Uterus (tissue), 2 donors: ENCODE results near the gene LDHAL6A.

ENCODE experiments used
- CTCF ChIP-seq, 4 experiments: fragments of 200-600 bp in 2 of 4; fragments of 450-650 bp in 2 of 4; sonication (generic) in 2 of 4; IDR thresholded peaks; one replicate each; pipeline ENCODE4 v1.5.1; 2016 to 2019; ENCODE audit warnings: antibody characterized with exemption in 4 of 4, mild to moderate bottlenecking in 2 of 4, moderate library complexity in 1 of 4
- POLR2A ChIP-seq, 2 donors: fragments of 450-650 bp; IDR thresholded peaks; one replicate each; pipeline ENCODE4 v1.6.1; 2016; ENCODE audit warnings: antibody characterized with exemption in 2 of 2, mild to moderate bottlenecking in 1 of 2, moderate library complexity in 1 of 2

GRCh38 chr11:18420067-18420466, 35.6 kb upstream of the LDHAL6A start:
- TF ChIP-seq POLR2A (IDR thresholded peaks at IDR 0.05), result no peak
- TF ChIP-seq CTCF (IDR thresholded peaks at IDR 0.05), result no peak
